Measurements from ENCODE around the gene JCAD. TPM values are rescaled to one million over a fixed set of nuclear protein-coding genes. Genes with fewer than 3 reads are reported as not detected.

Gene JCAD
- total and polyA plus RNA-seq, 2 donors (not counting 1 experiment from before 2014, with no cell fraction given): 3.3 to 27.1 TPM

GRCh38 chr10:30002426-30003266 lies 56.7 kb downstream of the JCAD start:
- H3K4me2 ChIP-seq (ENCODE audit: extremely low read depth, insufficient read depth, low read length): no peak overlapping the region
- DNase-seq (ENCODE audit: low read depth in 2 of 2): peak; percentile 74 to 79

GRCh38 chr10:30000802-30001571 lies 58.4 kb downstream of the JCAD start:
- H2AFZ ChIP-seq (ENCODE audit: low read length): no peak overlapping the region
- peak; percentile 92 to 98 for DNase-seq (ENCODE audit: low read depth in 2 of 2)
- H3K9me3 ChIP-seq (ENCODE audit: control insufficient read depth, insufficient read depth, low read depth, low read length): no peaks in the 10 kb centered on the region
- peak overlapping the region; percentile 10 for H3K9ac ChIP-seq (ENCODE audit: insufficient read depth, low read length)
- H3K27ac ChIP-seq (ENCODE audit: insufficient read depth, low read length): peak overlapping the region; percentile 67
- TF ChIP-seq EZH2 (IDR thresholded peaks at IDR 0.05; ENCODE audit: low read length, missing control alignments) (no peak), CTCF (conservative IDR thresholded peaks at IDR 0.05 in 1 of 2, IDR thresholded peaks at IDR 0.05 in 1 of 2; ENCODE audit: low read depth in 1 of 2, low read length in 2 of 2) (no peak)
- no peaks in the 10 kb centered on the region for H3K79me2 ChIP-seq (ENCODE audit: control insufficient read depth, insufficient read depth, low read length)
- peaks cover 15% of the 10 kb centered on the region for H3K4me1 ChIP-seq (ENCODE audit: control insufficient read depth, extremely low read depth, insufficient read depth, low read length)
- no peaks in the 10 kb centered on the region for H3K27me3 ChIP-seq (ENCODE audit: control insufficient read depth, insufficient read depth, low read length)
- no peak overlapping the region for H3K4me3 ChIP-seq (replicated peaks in 1 of 4; ENCODE audit: control extremely low read depth in 1 of 4, insufficient read depth in 1 of 4, low read depth in 3 of 4, low read length in 4 of 4)
- no peaks in the 10 kb centered on the region for H3K36me3 ChIP-seq (ENCODE audit: control insufficient read depth, insufficient read depth, low read length)
- H3K4me2 ChIP-seq (ENCODE audit: extremely low read depth, insufficient read depth, low read length): peak overlapping the region; percentile 51
- H4K20me1 ChIP-seq (ENCODE audit: control insufficient read depth, extremely low read depth, insufficient read depth, low read length): no peaks in the 10 kb centered on the region

More at GRCh38 chr10:30002426-30003266, 56.7 kb downstream of the JCAD start:
- no peak overlapping the region for H2AFZ ChIP-seq (ENCODE audit: low read length)
- H3K27ac ChIP-seq (ENCODE audit: insufficient read depth, low read length): no peak overlapping the region
- H3K9ac ChIP-seq (ENCODE audit: insufficient read depth, low read length): no peak overlapping the region
- H3K9me3 ChIP-seq (ENCODE audit: control insufficient read depth, insufficient read depth, low read depth, low read length): no peaks in the 10 kb centered on the region
- H3K36me3 ChIP-seq (ENCODE audit: control insufficient read depth, insufficient read depth, low read length): no peaks in the 10 kb centered on the region
- peaks cover 15% of the 10 kb centered on the region for H3K4me1 ChIP-seq (ENCODE audit: control insufficient read depth, extremely low read depth, insufficient read depth, low read length)
- H3K27me3 ChIP-seq (ENCODE audit: control insufficient read depth, insufficient read depth, low read length): peaks cover 2% of the 10 kb centered on the region
- no peaks in the 10 kb centered on the region for H3K79me2 ChIP-seq (ENCODE audit: control insufficient read depth, insufficient read depth, low read length)
- no peak overlapping the region for H3K4me3 ChIP-seq (replicated peaks in 1 of 4; ENCODE audit: control extremely low read depth in 1 of 4, insufficient read depth in 1 of 4, low read depth in 3 of 4, low read length in 4 of 4)
- no peaks in the 10 kb centered on the region for H4K20me1 ChIP-seq (ENCODE audit: control insufficient read depth, extremely low read depth, insufficient read depth, low read length)
- no peak for TF ChIP-seq EZH2 (IDR thresholded peaks at IDR 0.05; ENCODE audit: low read length, missing control alignments)
- TF ChIP-seq CTCF (conservative IDR thresholded peaks at IDR 0.05 in 1 of 2, IDR thresholded peaks at IDR 0.05 in 1 of 2; ENCODE audit: low read depth in 1 of 2, low read length in 2 of 2): peak; percentile 68 to 83

GRCh38 chr10:29998142-29998808 lies 61.1 kb downstream of the JCAD start:
- no peak overlapping the region for H3K4me2 ChIP-seq (ENCODE audit: extremely low read depth, insufficient read depth, low read length)
- no peak overlapping the region for H3K27ac ChIP-seq (ENCODE audit: insufficient read depth, low read length)
- no peaks in the 10 kb centered on the region for H3K79me2 ChIP-seq (ENCODE audit: control insufficient read depth, insufficient read depth, low read length)

More at GRCh38 chr10:29998142-29998808, 61.1 kb downstream of the JCAD start:
- H3K4me1 ChIP-seq (ENCODE audit: control insufficient read depth, extremely low read depth, insufficient read depth, low read length): peaks cover 15% of the 10 kb centered on the region
- peak; percentile 71 to 88 for DNase-seq (ENCODE audit: low read depth in 2 of 2)
- H3K9ac ChIP-seq (ENCODE audit: insufficient read depth, low read length): no peak overlapping the region
- no peak overlapping the region for H3K4me3 ChIP-seq (replicated peaks in 1 of 4; ENCODE audit: control extremely low read depth in 1 of 4, insufficient read depth in 1 of 4, low read depth in 3 of 4, low read length in 4 of 4)
- H2AFZ ChIP-seq (ENCODE audit: low read length): no peak overlapping the region
- TF ChIP-seq CTCF (conservative IDR thresholded peaks at IDR 0.05 in 1 of 2, IDR thresholded peaks at IDR 0.05 in 1 of 2; ENCODE audit: low read depth in 1 of 2, low read length in 2 of 2) (peak; percentile 100), EZH2 (IDR thresholded peaks at IDR 0.05; ENCODE audit: low read length, missing control alignments) (no peak)
- H4K20me1 ChIP-seq (ENCODE audit: control insufficient read depth, extremely low read depth, insufficient read depth, low read length): no peaks in the 10 kb centered on the region
- H3K36me3 ChIP-seq (ENCODE audit: control insufficient read depth, insufficient read depth, low read length): no peaks in the 10 kb centered on the region
- no peaks in the 10 kb centered on the region for H3K9me3 ChIP-seq (ENCODE audit: control insufficient read depth, insufficient read depth, low read depth, low read length)
- H3K27me3 ChIP-seq (ENCODE audit: control insufficient read depth, insufficient read depth, low read length): no peaks in the 10 kb centered on the region
